ENCODE data around the gene SLC16A10. TPM values are rescaled to one million over a fixed set of nuclear protein-coding genes. Genes with fewer than 3 reads are reported as not detected.
"Not testable (repeated sequence)": the region's sequence is repeated elsewhere in the genome, so short reads cannot be mapped to it uniquely, and the experiment has no call there.

Gene SLC16A10
- total RNA-seq, 2 donors from 2014 or later, result 6.0 to 7.3 TPM

DNA sequence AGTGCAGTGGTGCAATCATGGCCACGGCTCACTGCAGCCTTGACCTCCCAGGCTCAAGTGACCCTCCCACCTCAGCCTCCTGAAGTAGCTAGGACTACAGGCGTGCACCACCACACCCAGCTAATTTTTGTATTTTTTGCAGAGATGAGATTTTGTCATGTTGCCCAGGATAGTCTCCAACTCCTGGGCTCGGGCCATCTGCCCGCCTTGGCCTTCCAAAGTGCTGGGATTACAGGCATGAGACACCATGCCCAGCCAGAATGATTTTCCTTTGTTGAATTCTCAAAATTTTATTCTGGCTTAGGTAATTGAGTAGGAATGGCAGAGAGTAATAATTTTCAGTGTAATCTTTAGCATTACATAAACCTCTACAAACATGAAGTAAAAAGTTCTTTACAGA lies 37.1 kb downstream of the SLC16A10 start:
- no peak overlapping the region for H3K9ac ChIP-seq (ENCODE audit: low read depth in 2 of 2, low read length in 2 of 2)
- H3K4me3 ChIP-seq, result no peak overlapping the region
- no peak overlapping the region for H3K27ac ChIP-seq
- H3K36me3 ChIP-seq, result no peaks in the 10 kb centered on the region
- H3K27me3 ChIP-seq, result no peaks in the 10 kb centered on the region
- DNase-seq, result no peak
- no peaks in the 10 kb centered on the region for H3K4me1 ChIP-seq
- intact Hi-C loops (cut with DNase I), result no loop called here
- TF ChIP-seq CTCF (IDR thresholded peaks at IDR 0.05), result no peak
- no peaks in the 10 kb centered on the region for H3K9me3 ChIP-seq

GRCh38 chr6:111129013-111129412 lies 41.7 kb downstream of the SLC16A10 start:
- Histone ChIP-seq H3K4me1 (no peaks in the 10 kb centered on the region), H3K27ac (no peak overlapping the region), H3K36me3 (no peaks in the 10 kb centered on the region), H3K27me3 (no peaks in the 10 kb centered on the region), H3K9ac (ENCODE audit: low read depth in 2 of 2, low read length in 2 of 2) (no peak overlapping the region), H3K4me3 (no peak overlapping the region), H3K9me3 (no peaks in the 10 kb centered on the region)
- DNase-seq, result no peak
- TF ChIP-seq CTCF (IDR thresholded peaks at IDR 0.05), result no peak
- intact Hi-C loops (cut with DNase I), result no loop called here

DNA sequence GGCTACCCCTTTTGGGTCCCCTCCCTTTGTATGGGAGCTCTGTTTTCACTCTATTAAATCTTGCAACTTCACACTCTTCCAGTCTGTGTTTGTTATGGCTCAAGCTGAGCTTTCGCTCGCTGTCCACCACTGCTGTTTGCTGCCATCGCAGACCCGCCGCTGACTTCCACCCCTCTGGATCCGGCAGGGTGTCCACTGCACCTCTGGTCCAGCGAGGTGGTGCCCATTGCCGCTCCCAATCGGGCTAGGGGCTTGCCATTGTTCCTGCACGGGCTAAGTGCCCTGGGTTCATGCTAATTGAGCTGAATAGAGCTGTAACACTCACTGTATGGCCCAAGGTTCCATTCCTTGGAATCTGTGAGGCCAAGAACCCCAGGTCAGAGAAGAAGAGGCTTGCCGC lies 43.7 kb downstream of the SLC16A10 start:
- DNase-seq; H3K27ac ChIP-seq; H3K4me1 ChIP-seq; H3K36me3 ChIP-seq; H3K9me3 ChIP-seq; H3K4me3 ChIP-seq; intact Hi-C loops (cut with DNase I); H3K27me3 ChIP-seq; H3K9ac ChIP-seq (ENCODE audit: low read depth in 2 of 2, low read length in 2 of 2): not testable (repeated sequence)

DNA sequence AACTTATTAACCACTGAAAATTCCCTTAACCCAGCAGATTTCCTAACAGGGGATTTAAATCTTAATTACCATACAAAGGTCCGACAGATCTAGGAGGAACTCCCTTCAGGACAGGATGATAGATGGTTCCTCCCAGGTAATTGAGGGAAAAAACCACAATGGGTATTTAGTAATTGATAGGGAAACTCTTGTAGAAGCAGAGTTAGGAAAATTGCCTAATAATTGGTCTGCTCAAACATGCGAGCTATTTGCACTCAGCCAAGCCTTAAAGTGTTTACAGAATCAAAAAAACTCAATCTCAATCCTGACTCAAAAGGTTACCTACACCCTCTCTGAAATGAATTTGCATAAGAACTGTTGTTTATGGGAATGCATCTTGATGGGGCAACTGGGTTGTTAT lies 45.4 kb downstream of the SLC16A10 start:
- H3K4me1 ChIP-seq, result not testable (repeated sequence)

GRCh38 chr6:111134236-111134869 lies 47.0 kb downstream of the SLC16A10 start:
- H3K4me3 ChIP-seq; H3K9me3 ChIP-seq; H3K27me3 ChIP-seq; intact Hi-C loops (cut with DNase I); H3K36me3 ChIP-seq; DNase-seq; H3K9ac ChIP-seq (ENCODE audit: low read depth in 2 of 2, low read length in 2 of 2); H3K27ac ChIP-seq; H3K4me1 ChIP-seq: not testable (repeated sequence)

More for the DNA sequence above, 45.4 kb downstream of the SLC16A10 start:
- H3K9ac ChIP-seq (ENCODE audit: low read depth in 2 of 2, low read length in 2 of 2); DNase-seq; intact Hi-C loops (cut with DNase I); H3K9me3 ChIP-seq; H3K27ac ChIP-seq; H3K27me3 ChIP-seq; H3K4me3 ChIP-seq; H3K36me3 ChIP-seq: not testable (repeated sequence)

DNA sequence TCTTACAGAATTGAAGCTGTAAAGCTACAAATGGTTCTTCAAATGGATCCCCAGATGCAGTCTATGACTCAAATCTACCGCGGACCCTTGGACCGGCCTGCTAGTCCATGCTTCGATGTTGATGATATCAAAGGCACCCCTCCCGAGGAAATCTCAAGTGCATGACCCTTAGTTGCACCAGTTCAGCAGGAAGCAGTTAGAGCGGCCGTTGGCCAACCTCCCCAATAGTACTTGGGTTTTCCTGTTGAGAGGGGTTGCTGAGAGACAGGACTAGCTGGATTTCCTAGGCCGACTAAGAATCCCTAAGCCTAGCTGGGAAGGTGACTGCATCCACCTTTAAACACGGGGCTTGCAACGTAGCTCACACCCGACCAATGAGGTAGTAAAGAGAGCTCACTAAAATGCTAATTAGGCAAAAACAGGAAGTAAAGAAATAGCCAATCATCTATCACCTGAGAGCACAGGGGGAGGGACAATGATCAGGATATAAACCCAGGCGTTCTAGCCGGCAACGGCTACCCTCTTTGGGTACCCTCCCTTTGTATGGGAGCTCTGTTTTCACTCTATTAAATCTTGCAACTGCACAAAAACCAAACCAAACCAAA lies 50.3 kb downstream of the SLC16A10 start:
- H3K9me3 ChIP-seq; H3K4me3 ChIP-seq; H3K27me3 ChIP-seq; DNase-seq; H3K9ac ChIP-seq (ENCODE audit: low read depth in 2 of 2, low read length in 2 of 2); H3K36me3 ChIP-seq; H3K27ac ChIP-seq; intact Hi-C loops (cut with DNase I); H3K4me1 ChIP-seq: not testable (repeated sequence)

GRCh38 chr6:111147440-111147839 lies 60.1 kb downstream of the SLC16A10 start:
- H3K27me3 ChIP-seq, result no peaks in the 10 kb centered on the region
- no peak for DNase-seq
- H3K9ac ChIP-seq (ENCODE audit: low read depth in 2 of 2, low read length in 2 of 2), result no peak overlapping the region
- H3K27ac ChIP-seq, result no peak overlapping the region
- H3K4me3 ChIP-seq, result no peak overlapping the region
- no peak for TF ChIP-seq CTCF (IDR thresholded peaks at IDR 0.05)
- no peaks in the 10 kb centered on the region for H3K36me3 ChIP-seq
- H3K9me3 ChIP-seq, result no peaks in the 10 kb centered on the region
- intact Hi-C loops (cut with DNase I), result no loop called here
- no peaks in the 10 kb centered on the region for H3K4me1 ChIP-seq

Measured in colonic mucosa (tissue), 4 donors.